GM12878 (cell line): ENCODE measurements around the gene PKDREJ.

Experiments
- NFIC ChIP-seq: IDR thresholded peaks from 2 replicates; pipeline ENCODE4 v1.6.1; 2012; ENCODE audit warnings: low read depth, mild to moderate bottlenecking, inconsistent platforms, low read length, moderate library complexity
- SPI1 ChIP-seq: IDR thresholded peaks from 2 replicates; pipeline ENCODE4 v1.6.1; 2011; ENCODE audit warnings: low read depth, mild to moderate bottlenecking, low read length, moderate library complexity, borderline replicate concordance; ENCODE audit not compliant: insufficient read depth
- YY1 ChIP-seq: IDR thresholded peaks from 2 replicates; pipeline ENCODE4 v1.6.1; 2011; ENCODE audit warnings: low read depth, mild to moderate bottlenecking, low read length

- TF ChIP-seq NFIC (no peak), SPI1 (no peak), YY1 (no peak)
Observed at GRCh38 chr22:46214616-46215015, 48.5 kb downstream of the PKDREJ start.
